Tibial artery (tissue), 4 donors: ENCODE data around the gene RXRA.

Experiments
- DNase-seq, 2 donors: peaks; one replicate each; pipeline ENCODE4 v3.0.0-alpha.2; 2019
- H3K27ac ChIP-seq, 2 donors: fragments of 200-600 bp; sonication (generic) in 1 of 2; 1 replicate in 1 of 2; 2 replicates in 1 of 2; pipeline ENCODE4 v1.5.1; 2018 to 2019; ENCODE audit warnings: mild to moderate bottlenecking in 1 of 2
- H3K27me3 ChIP-seq, 2 donors: fragments of 200-600 bp; sonication (generic) in 1 of 2; one replicate each; pipeline versions ENCODE4 v1.5.1 to v1.6.0; 2016 to 2019
- H3K36me3 ChIP-seq, 3 donors: fragments of 200-600 bp; sonication (generic) in 2 of 3; one replicate each; pipeline ENCODE4 v1.5.1; 2016 to 2019; ENCODE audit warnings: mild to moderate bottlenecking in 2 of 3
- H3K4me1 ChIP-seq, 4 donors: fragments of 200-600 bp; sonication (generic) in 2 of 4; 1 replicate in 3 of 4; 2 replicates in 1 of 4; pipeline ENCODE4 v1.5.1; 2016 to 2019
- H3K4me3 ChIP-seq, 2 donors: fragments of 200-600 bp; sonication (generic) in 1 of 2; 1 replicate in 1 of 2; 2 replicates in 1 of 2; pipeline ENCODE4 v1.5.1; 2018 to 2019; ENCODE audit warnings: mild to moderate bottlenecking in 2 of 2
- H3K9me3 ChIP-seq, 3 donors: fragments of 200-600 bp; sonication (generic) in 1 of 3; one replicate each; pipeline ENCODE4 v1.5.1; 2016 to 2019
- CTCF ChIP-seq, 2 experiments: fragments of 200-600 bp in 1 of 2; fragments of 450-650 bp in 1 of 2; IDR thresholded peaks; one replicate each; pipeline ENCODE4 v1.5.1; 2017 to 2019; ENCODE audit warnings: antibody characterized with exemption in 2 of 2, mild to moderate bottlenecking in 1 of 2, moderate library complexity in 1 of 2
- intact Hi-C: fragments of 100-400 bp; cut with DNase I; formaldehyde crosslinking; loops from one replicate; pipeline ENCODE4 v1.15.0; 2023; ENCODE audit warnings: low total_unique reads

Gene RXRA

GRCh38 chr9:134411440-134412297, 85.4 kb downstream of the RXRA start:
- intact Hi-C loops: no loop called here
- Histone ChIP-seq H3K27me3 (no peaks in the 10 kb centered on the region), H3K27ac (peak overlapping the region in 1 of 2 donors; percentile 2), H3K9me3 (no peaks in the 10 kb centered on the region), H3K4me3 (no peak overlapping the region), H3K4me1 (peaks cover 12 to 79% (median 60%) of the 10 kb centered on the region in 4 donors), H3K36me3 (peaks cover under 1 to 44% (median 28%) of the 10 kb centered on the region in 3 donors)
- TF ChIP-seq CTCF (IDR thresholded peaks at IDR 0.05): no peak
- DNase-seq: no peak

GRCh38 chr9:134412298-134412711, 86.0 kb downstream of the RXRA start:
- H3K9me3 ChIP-seq: no peaks in the 10 kb centered on the region
- intact Hi-C loops: no loop called here
- no peaks in the 10 kb centered on the region for H3K27me3 ChIP-seq
- H3K27ac ChIP-seq: no peak overlapping the region
- H3K4me1 ChIP-seq: peaks cover 6 to 72% (median 54%) of the 10 kb centered on the region in 4 donors
- peaks cover 7 to 50% (median 35%) of the 10 kb centered on the region in 3 donors for H3K36me3 ChIP-seq
- TF ChIP-seq CTCF (IDR thresholded peaks at IDR 0.05): no peak
- H3K4me3 ChIP-seq: no peak overlapping the region
- no peak for DNase-seq

- no peaks in the 10 kb centered on the region for H3K9me3 ChIP-seq
- no peak overlapping the region for H3K27ac ChIP-seq
- TF ChIP-seq CTCF (IDR thresholded peaks at IDR 0.05): no peak
- H3K36me3 ChIP-seq: peaks cover 16 to 59% (median 44%) of the 10 kb centered on the region in 3 donors
- intact Hi-C loops: no loop called here
- peaks cover 0 to 63% (median 45%) of the 10 kb centered on the region in 4 donors for H3K4me1 ChIP-seq
- no peak for DNase-seq
- no peak overlapping the region for H3K4me3 ChIP-seq
- no peaks in the 10 kb centered on the region for H3K27me3 ChIP-seq
Measured at GRCh38 chr9:134413112-134413715, 87.0 kb downstream of the RXRA start.

- H3K9me3 ChIP-seq: no peaks in the 10 kb centered on the region
- TF ChIP-seq CTCF (IDR thresholded peaks at IDR 0.05): no peak
- intact Hi-C loops: no loop called here
- peaks cover 17 to 61% (median 46%) of the 10 kb centered on the region in 3 donors for H3K36me3 ChIP-seq
- no peaks in the 10 kb centered on the region for H3K27me3 ChIP-seq
- no peak overlapping the region for H3K27ac ChIP-seq
- no peak for DNase-seq
- H3K4me1 ChIP-seq: peaks cover 0 to 55% (median 37%) of the 10 kb centered on the region in 4 donors
- H3K4me3 ChIP-seq: no peak overlapping the region
Measured at GRCh38 chr9:134413890-134414623, 87.8 kb downstream of the RXRA start.

GRCh38 chr9:134414900-134415425, 88.7 kb downstream of the RXRA start:
- no peak for TF ChIP-seq CTCF (IDR thresholded peaks at IDR 0.05)
- intact Hi-C loops: no loop called here
- Histone ChIP-seq H3K27me3 (no peaks in the 10 kb centered on the region), H3K4me3 (no peak overlapping the region), H3K4me1 (peaks cover 0 to 46% (median 33%) of the 10 kb centered on the region in 4 donors), H3K9me3 (no peaks in the 10 kb centered on the region), H3K36me3 (peaks cover 17 to 61% (median 47%) of the 10 kb centered on the region in 3 donors), H3K27ac (no peak overlapping the region)
- no peak for DNase-seq
